ENCODE measurements around the gene WBP4. TPM values are rescaled to one million over a fixed set of nuclear protein-coding genes. Genes with fewer than 3 reads are reported as not detected.

The WBP4 gene
- total RNA-seq, 4 donors from 2014 or later: 8.8 to 16.2 (median 14.2) TPM

DNA sequence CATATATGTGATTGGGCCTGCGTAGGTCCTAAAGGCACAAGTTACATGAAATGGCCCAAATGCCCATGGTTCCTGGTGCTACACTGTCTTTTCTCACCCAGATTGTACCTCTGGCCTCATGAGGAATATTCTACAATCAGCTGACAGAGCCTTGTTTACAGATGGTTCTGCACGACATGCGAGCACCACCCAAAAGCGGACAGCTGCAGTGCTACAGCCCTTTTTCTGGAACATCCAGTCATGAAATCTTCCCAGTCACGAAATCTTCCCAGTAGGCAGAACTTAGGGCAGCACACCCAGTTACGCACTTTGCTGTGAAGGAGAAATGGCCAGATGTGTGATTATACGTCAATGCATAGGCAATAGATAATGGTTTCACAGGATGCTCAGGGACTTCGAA lies 34.5 kb upstream of the WBP4 start:
- Histone ChIP-seq H3K9me3 (no peaks in the 10 kb centered on the region), H3K4me3 (no peak overlapping the region), H3K27ac (no peak overlapping the region), H3K4me1 (no peaks in the 10 kb centered on the region), H3K36me3 (no peaks in the 10 kb centered on the region), H3K27me3 (no peaks in the 10 kb centered on the region)
- TF ChIP-seq POLR2A (IDR thresholded peaks at IDR 0.05) (no peak), CTCF (IDR thresholded peaks at IDR 0.05) (no peak)
- intact Hi-C loops (cut with DNase I; ENCODE audit: low total_unique reads): no loop called here
- no peak for DNase-seq

DNA sequence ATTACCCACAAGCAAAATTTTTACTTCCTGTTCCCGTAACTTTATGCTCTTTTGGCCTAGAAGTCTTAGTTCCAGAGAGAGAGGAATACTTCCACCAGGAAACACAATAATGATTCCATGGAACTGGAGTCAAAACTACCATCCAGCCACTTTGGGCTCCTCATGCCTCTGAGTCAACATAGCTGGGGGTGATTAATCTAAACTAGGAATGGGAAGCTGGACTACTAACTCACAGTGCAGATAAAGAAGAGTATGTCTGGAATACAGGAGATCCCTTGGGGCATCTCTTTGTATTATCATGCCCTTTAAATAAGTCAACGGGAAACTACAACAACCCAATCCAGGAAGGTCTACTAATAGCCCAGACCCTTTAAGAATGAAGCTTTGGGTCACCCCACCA lies 33.3 kb upstream of the WBP4 start:
- no peak overlapping the region for H3K27ac ChIP-seq
- no peak overlapping the region for H3K4me3 ChIP-seq
- TF ChIP-seq POLR2A (IDR thresholded peaks at IDR 0.05) (no peak), CTCF (IDR thresholded peaks at IDR 0.05) (no peak)
- no peaks in the 10 kb centered on the region for H3K9me3 ChIP-seq
- H3K36me3 ChIP-seq: no peaks in the 10 kb centered on the region
- no peak for DNase-seq
- intact Hi-C loops (cut with DNase I; ENCODE audit: low total_unique reads): no loop called here
- no peaks in the 10 kb centered on the region for H3K4me1 ChIP-seq
- H3K27me3 ChIP-seq: no peaks in the 10 kb centered on the region

DNA sequence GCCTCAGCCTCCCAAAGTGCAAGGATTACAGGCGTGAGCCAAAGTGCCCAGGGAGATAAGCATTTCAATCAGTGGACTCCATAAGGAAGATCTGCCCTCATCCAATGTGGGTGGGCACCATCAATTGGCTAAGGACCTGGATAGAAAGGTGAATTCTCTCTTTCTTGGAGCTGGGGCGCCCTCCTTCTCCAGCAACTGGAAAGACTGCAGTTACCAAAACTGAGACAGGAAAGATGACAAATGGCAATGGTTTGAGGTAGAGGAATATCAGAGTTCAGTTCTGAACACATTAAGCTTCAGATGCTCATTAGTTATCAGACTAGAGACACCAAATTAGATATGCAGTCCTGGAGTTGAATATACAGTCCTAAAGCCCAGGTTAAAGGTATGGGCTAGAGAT lies 31.7 kb upstream of the WBP4 start:
- intact Hi-C loops (cut with DNase I; ENCODE audit: low total_unique reads): no loop called here
- DNase-seq: no peak
- Histone ChIP-seq H3K27me3 (no peaks in the 10 kb centered on the region), H3K4me1 (peaks cover 0 to 4% of the 10 kb centered on the region in 2 donors), H3K4me3 (no peak overlapping the region), H3K27ac (no peak overlapping the region), H3K9me3 (no peaks in the 10 kb centered on the region), H3K36me3 (no peaks in the 10 kb centered on the region)
- TF ChIP-seq POLR2A (IDR thresholded peaks at IDR 0.05) (no peak), CTCF (IDR thresholded peaks at IDR 0.05) (no peak)

- H3K27ac ChIP-seq: no peak overlapping the region
- TF ChIP-seq POLR2A (IDR thresholded peaks at IDR 0.05) (no peak), CTCF (IDR thresholded peaks at IDR 0.05) (no peak)
- no peak overlapping the region for H3K4me3 ChIP-seq
- H3K36me3 ChIP-seq: no peaks in the 10 kb centered on the region
- H3K9me3 ChIP-seq: no peaks in the 10 kb centered on the region
- DNase-seq: no peak
- peaks cover 0 to 4% of the 10 kb centered on the region in 2 donors for H3K4me1 ChIP-seq
- no peaks in the 10 kb centered on the region for H3K27me3 ChIP-seq
- intact Hi-C loops (cut with DNase I; ENCODE audit: low total_unique reads): no loop called here
Measured at GRCh38 chr13:41032691-41033376, 28.5 kb upstream of the WBP4 start.

DNA sequence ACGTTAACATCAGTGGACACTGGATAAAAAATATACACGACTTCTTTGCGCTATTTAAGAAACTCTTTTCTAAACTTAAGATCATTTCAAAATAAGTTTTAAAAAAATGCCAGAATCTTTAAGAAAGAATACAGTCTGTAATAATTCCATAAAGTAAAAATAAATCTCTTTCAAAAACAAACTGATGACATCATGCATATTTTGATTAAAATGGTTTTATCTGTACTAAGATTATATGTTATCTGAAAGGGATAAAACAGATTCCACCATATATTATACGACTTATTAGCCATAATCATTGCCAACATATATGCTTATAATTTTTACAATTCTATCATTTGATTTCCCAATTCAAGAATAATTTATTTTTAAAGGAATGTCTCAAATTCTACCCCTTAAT lies 26.9 kb upstream of the WBP4 start:
- H3K27ac ChIP-seq: no peak overlapping the region
- H3K36me3 ChIP-seq: no peaks in the 10 kb centered on the region
- no peak for DNase-seq
- no peak overlapping the region for H3K4me3 ChIP-seq
- no peaks in the 10 kb centered on the region for H3K27me3 ChIP-seq
- no peak for TF ChIP-seq POLR2A (IDR thresholded peaks at IDR 0.05)
- no peak for TF ChIP-seq CTCF (IDR thresholded peaks at IDR 0.05)
- H3K9me3 ChIP-seq: no peaks in the 10 kb centered on the region
- intact Hi-C loops (cut with DNase I; ENCODE audit: low total_unique reads): no loop called here
- H3K4me1 ChIP-seq: peaks cover 0 to 4% of the 10 kb centered on the region in 2 donors

Data from uterus (tissue), 4 donors.